Globus pallidus (tissue), 1 donor: ENCODE measurements around the gene RPL38.

Experiments used
- DNase-seq: peaks from one replicate; pipeline ENCODE4 v3.0.0-alpha.2; 2015; ENCODE audit warnings: low spot score

RPL38 gene

DNA sequence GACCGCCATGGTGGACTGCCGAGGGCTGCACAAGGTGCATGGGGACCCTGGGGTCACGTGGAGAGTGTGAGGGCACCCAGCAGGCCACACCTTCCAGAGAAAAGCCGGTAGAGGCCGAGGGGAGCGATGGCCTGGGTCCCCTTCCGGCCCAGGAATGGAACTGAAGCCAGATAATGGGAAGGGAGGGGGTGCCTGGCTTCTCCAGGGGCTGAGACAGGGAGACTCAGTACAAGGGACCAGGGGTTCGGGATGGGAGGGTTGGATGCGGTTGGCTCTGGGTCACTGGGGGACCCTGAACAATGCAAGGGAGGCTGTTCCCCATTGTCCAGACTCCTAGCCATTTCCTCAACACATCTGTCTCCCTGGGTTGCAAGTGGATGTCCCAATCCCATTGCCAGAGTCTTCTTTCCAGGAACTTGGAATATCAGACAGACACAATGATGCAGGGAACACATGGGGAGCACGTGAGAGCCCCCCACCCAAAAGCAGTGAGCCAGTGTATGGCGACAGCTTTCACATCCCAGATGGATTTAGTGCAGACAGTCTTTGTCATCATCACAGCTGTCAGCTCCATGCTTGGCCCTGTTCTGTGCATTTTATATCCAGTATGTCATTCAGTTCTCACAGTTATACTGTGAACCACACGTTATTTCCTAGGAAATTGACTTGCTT, 47.0 kb downstream of the RPL38 start:
- no peak for DNase-seq

DNA sequence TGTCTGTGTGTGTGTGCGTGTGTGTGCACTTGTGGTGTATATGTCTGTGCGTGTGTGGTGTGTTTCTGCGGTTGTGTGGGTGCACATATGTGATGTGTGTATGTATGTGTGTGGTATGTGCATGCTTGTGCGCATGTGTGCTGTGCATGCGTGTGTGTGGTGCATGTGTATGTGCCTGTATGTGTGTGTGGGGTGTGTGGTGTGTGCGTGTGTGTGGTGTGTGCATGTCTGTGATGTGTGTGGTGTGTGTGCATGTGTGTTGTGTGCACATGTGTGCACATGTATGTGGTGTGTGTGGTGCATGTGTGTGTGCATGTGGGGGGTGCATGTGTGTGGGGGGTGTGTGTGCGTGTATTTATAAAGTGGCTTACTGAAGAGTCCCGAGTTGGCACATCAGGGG, 47.6 kb downstream of the RPL38 start:
- no peak for DNase-seq

DNA sequence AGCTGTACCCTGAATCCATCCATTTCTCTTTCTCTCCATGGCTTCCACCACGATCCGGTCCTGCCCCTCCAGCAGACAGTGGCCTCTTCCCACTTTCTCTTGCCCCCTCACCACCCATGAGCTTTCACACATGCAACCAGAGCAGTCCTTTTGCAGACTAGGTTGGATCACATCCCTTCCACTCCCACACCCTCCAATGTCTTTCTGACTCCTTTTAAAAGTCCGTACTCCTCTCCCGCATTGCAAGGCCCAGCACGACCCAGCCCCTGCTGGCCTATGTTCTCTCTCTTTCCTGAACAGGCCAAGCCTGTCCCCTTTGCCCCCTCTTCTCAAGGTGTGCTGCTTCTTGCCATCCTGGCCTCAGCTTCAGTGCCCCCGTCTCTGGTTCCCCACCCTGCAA, 48.1 kb downstream of the RPL38 start:
- DNase-seq: no peak

DNA sequence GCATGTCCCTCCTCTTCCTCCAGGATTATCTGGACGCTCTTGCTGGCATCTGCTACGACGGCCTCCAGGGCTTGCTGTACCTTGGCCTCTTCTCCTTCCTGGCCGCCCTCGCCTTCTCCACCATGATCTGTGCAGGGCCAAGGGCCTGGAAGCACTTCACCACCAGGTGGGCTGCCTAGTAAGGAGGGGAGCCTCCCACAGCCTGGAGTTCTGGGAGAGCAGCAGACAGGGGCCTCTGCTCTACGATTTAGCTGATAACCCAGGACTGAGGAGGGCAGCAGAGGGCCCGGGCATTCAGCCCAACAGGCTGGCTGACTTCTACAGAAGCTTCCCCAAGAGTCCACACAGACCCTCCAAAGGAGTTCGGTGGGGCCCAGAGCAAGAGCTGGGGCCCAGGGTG, 48.7 kb downstream of the RPL38 start:
- no peak for DNase-seq

DNA sequence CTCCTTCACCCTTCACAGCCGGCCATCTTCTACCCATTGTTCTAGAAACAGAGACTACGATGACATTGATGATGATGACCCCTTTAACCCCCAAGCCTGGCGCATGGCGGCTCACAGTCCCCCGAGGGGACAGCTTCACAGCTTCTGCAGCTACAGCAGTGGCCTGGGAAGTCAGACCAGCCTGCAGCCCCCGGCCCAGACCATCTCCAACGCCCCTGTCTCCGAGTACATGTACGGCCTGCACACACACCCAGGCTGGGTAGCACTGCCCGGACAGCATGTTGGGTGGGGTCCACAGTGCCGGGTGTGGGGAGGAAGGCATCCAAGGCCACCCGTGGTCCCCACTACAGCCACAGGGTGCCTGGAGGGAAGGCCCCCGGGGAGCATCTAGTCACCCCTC, 49.6 kb downstream of the RPL38 start:
- DNase-seq: no peak

DNA sequence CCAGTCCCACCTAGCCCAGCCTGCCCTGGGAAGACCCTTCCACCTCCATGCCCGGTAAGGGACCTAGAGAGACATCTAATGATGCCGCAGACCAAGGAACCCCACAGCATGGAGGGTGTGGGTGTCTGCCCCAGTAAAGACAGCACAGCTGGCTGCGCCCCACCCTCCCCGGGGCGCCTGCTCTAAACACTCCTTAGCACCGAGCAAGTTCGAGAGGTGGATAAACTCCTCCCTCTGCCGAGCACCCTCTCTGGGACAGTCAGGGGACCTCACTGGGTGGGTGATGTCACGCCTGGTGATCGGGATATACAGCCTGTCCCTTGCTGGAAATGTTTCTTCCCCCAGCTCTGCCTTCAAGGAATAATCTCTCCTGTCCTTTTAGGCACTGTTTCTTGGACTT, 53.8 kb downstream of the RPL38 start:
- no peak for DNase-seq

DNA sequence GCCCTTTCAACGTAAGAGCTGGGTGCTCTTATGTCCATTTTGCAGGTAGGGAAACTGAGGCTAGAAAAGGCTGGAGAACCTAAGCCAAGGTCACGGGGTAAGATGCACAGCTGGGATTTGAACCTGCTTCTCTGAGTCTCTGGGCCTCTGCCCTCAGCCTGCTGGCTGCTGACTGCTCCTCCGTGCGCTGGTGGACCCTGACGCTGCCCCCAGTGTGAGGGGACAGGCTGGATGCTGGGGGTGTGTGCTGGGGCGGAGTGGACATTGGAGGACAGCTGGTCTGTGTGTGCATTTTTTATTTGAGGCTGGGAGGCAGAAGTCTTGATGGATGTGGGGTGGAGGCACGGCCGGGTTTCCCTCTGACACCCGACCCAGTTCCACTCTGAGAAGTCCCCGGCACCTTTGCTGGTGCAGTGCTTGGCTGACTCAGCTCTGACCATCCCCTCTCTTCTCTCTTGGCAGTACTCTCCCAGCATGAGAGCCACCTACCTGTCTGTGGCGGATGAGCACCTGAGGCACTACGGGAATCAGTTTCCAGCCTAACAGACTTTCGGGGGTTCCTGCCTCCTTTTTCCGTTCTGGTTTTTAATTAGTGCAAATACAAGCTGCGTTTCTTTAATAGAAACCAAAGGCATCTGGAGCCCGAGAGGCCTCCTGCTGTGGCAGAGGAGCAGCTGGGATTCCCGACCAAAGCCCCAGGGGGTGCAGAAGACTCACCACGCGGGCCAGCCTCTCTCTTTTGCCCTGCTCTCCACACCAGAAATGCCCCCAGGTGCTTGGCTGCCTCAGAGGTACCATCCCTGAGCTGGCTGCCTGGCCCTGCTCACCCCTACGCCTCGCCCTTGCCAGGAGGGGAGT, 56.4 kb downstream of the RPL38 start:
- no peak for DNase-seq
